Lung (tissue), 12 donors: ENCODE data around the gene SFTPD. TPM values are rescaled to one million over a fixed set of nuclear protein-coding genes. Genes with fewer than 3 reads are reported as not detected.
A peak's percentile ranks its signal among the peaks of the same experiment; 100 is the strongest.
"Not testable (repeated sequence)": the region's sequence is repeated elsewhere in the genome, so short reads cannot be mapped to it uniquely, and the experiment has no call there.

Experiments used
- ATAC-seq: fragments of 200-7000 bp; cut with Tn5 transposase; one replicate; pipeline ENCODE4 v1.9.1; 2020; ENCODE audit warnings: moderate number of reproducible peaks; ENCODE audit not compliant: insufficient read depth, low FRiP score
- DNase-seq, 3 donors: peaks; one replicate each; pipeline ENCODE4 v3.0.0-alpha.2; 2013 to 2017
- H3K27ac ChIP-seq, 2 donors: one replicate each; pipeline ENCODE4 v1.5.1; 2013; ENCODE audit warnings: mild to moderate bottlenecking in 2 of 2, moderate library complexity in 2 of 2, control low read depth in 1 of 2, inconsistent platforms in 1 of 2, low read depth in 1 of 2, low read length in 1 of 2
- H3K27me3 ChIP-seq, 3 donors: one replicate each; pipeline ENCODE4 v1.5.1; 2013; ENCODE audit warnings: low read length in 2 of 3; ENCODE audit not compliant: control insufficient read depth in 3 of 3, insufficient read depth in 3 of 3
- H3K36me3 ChIP-seq, 4 donors: one replicate each; pipeline ENCODE4 v1.5.1; 2013; ENCODE audit warnings: low read length in 4 of 4, mild to moderate bottlenecking in 1 of 4, moderate library complexity in 1 of 4; ENCODE audit not compliant: control insufficient read depth in 4 of 4, insufficient read depth in 4 of 4
- H3K4me1 ChIP-seq, 5 donors: one replicate each; pipeline ENCODE4 v1.5.1; 2013; ENCODE audit warnings: low read length in 5 of 5, mild to moderate bottlenecking in 2 of 5, moderate library complexity in 1 of 5; ENCODE audit not compliant: control insufficient read depth in 5 of 5, insufficient read depth in 5 of 5
- H3K4me3 ChIP-seq: one replicate; pipeline ENCODE4 v1.5.1; 2013; ENCODE audit warnings: mild to moderate bottlenecking, control low read depth, moderate library complexity
- H3K9ac ChIP-seq, 2 donors: one replicate each; pipeline ENCODE4 v1.5.1; 2013; ENCODE audit warnings: low read length in 2 of 2, control low read depth in 1 of 2; ENCODE audit not compliant: insufficient read depth in 1 of 2
- H3K9me3 ChIP-seq, 4 donors: one replicate each; pipeline ENCODE4 v1.5.1; 2013; ENCODE audit warnings: low read length in 3 of 4, mild to moderate bottlenecking in 1 of 4, moderate library complexity in 1 of 4; ENCODE audit not compliant: control insufficient read depth in 4 of 4, insufficient read depth in 3 of 4
- WGBS, 2 donors: extraction: QIAGEN DNeasy Blood & Tissue Kit; methylation state at CpG; one replicate each; pipeline ENCODE4 v1.1.7; 2013; 5-methylcytosine and 5-hydroxymethylcytosine counted together
- polyA plus RNA-seq, 2 donors: library from polyadenylated mRNA; stranded (reverse); fragments of 200-250 nt; gene quantifications; one replicate each; pipeline ENCODE4 v1.2.1, GENCODE V29; 2013
- total RNA-seq, 2 donors: library from RNA; depleted of rRNA in 1 of 2; stranded (reverse); fragments of >200 nt in 1 of 2; gene quantifications; one replicate each; pipeline ENCODE4 v1.2.1, GENCODE V29; 2014 to 2021
- TF ChIP-seq, protein P1 (sequence below): IDR thresholded peaks from 2 replicates; pipeline ENCODE4 v1.5.1; 2012; ENCODE audit warnings: mild to moderate bottlenecking; ENCODE audit errors: control extremely low read depth, extremely low read depth
- donor health status: control.
- donor health status: control.
- donor health status: Bipolar disorder and iron deficiency.
- donor health status: healthy.
- donor health status: DM: yes; HTN: yes; CAD: no.

The SFTPD gene
- total and polyA plus RNA-seq, 4 donors = 216 to 661 (median 635) TPM

DNA sequence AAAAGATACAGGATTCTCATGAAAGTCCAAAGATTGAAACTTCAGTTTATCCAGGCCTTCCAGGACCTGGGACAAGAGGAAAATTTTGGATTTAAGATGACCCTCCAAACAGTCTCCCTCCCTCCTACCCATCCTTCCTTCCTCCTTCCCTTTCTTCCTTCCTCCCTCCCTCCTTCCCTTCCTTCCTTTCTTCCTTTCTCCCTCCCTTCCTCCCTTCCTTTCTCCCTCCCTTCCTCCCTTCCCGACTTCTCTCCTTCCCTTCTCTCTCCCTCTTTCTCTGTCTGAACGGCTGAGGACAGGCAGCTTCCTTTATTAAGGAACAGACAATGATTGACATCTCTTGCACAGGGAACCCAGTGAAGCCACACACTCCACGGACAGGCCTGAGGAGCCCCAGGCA, 23.3 kb downstream of the SFTPD start:
- Histone ChIP-seq H3K9ac (no peak overlapping the region), H3K27me3 (no peaks in the 10 kb centered on the region), H3K9me3 (peaks cover 0 to under 1% (median 0%) of the 10 kb centered on the region in 4 donors), H3K27ac (no peak overlapping the region), H3K36me3 (peaks cover 0 to 5% (median 0%) of the 10 kb centered on the region in 4 donors), H3K4me3 (no peak overlapping the region), H3K4me1 (no peaks in the 10 kb centered on the region)
- DNase-seq (no peak), ATAC-seq (no peak)
- TF ChIP-seq, protein P1, sequence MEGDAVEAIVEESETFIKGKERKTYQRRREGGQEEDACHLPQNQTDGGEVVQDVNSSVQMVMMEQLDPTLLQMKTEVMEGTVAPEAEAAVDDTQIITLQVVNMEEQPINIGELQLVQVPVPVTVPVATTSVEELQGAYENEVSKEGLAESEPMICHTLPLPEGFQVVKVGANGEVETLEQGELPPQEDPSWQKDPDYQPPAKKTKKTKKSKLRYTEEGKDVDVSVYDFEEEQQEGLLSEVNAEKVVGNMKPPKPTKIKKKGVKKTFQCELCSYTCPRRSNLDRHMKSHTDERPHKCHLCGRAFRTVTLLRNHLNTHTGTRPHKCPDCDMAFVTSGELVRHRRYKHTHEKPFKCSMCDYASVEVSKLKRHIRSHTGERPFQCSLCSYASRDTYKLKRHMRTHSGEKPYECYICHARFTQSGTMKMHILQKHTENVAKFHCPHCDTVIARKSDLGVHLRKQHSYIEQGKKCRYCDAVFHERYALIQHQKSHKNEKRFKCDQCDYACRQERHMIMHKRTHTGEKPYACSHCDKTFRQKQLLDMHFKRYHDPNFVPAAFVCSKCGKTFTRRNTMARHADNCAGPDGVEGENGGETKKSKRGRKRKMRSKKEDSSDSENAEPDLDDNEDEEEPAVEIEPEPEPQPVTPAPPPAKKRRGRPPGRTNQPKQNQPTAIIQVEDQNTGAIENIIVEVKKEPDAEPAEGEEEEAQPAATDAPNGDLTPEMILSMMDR = no peak
- 35 to 54% methylated on average over 3 of the region's 3 CpGs for WGBS, 2 donors

DNA sequence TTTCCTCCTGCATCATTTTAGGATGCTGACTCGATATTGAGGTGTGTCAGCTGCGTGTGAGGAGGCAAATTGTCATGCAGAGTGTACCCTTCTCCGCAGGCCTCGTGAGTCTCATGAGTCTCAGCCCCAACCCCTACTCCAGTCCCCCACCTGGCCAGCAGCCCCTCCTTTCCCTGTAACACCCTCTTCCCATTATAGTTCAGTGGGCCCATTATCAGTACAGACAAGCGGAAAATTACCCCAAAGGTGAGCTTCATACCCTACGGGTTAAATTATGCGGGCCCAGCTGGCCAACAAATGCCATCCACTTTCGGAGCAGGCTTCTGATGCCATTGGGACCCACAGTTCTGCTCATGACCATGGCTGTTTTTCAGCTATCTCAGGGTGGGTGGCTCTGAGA, 25.2 kb downstream of the SFTPD start:
- TF ChIP-seq, protein P1 = no peak
- DNase-seq = no peak
- peaks cover 0 to 5% (median 0%) of the 10 kb centered on the region in 4 donors for H3K36me3 ChIP-seq
- H3K27me3 ChIP-seq = no peaks in the 10 kb centered on the region
- no peaks in the 10 kb centered on the region for H3K4me1 ChIP-seq
- ATAC-seq = no peak
- H3K9ac ChIP-seq = no peak overlapping the region
- WGBS, 2 donors = 97% methylated on average over 8 of the region's 8 CpGs
- no peaks in the 10 kb centered on the region for H3K9me3 ChIP-seq
- no peak overlapping the region for H3K27ac ChIP-seq
- H3K4me3 ChIP-seq = no peak overlapping the region

DNA sequence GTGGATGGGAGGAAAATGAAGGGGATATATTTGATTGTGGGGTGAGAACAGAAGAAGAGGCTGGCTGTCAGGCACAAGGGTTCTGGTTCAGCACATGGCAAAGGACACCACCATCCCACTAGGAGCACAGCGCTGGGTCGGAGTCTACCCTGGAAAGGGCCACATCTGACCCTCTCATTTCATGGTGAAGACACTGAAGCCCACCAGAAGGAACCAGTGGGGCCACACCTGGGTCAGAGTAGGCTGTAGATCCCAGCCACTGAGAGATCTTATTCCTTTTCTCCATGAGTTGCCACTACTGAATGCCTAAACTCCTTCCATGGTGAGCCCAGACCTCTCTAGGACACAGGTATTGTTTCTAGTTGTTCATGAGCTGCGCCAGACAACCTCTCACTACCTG, 25.8 kb downstream of the SFTPD start:
- Histone ChIP-seq H3K27ac (no peak overlapping the region), H3K9me3 (no peaks in the 10 kb centered on the region), H3K4me1 (no peaks in the 10 kb centered on the region), H3K9ac (no peak overlapping the region), H3K4me3 (no peak overlapping the region), H3K36me3 (peaks cover 0 to 5% (median 0%) of the 10 kb centered on the region in 4 donors), H3K27me3 (no peaks in the 10 kb centered on the region)
- DNase-seq (no peak), ATAC-seq (no peak)
- 80 to 100% methylated on average over 3 of the region's 3 CpGs for whole genome bisulfite sequencing, 2 donors
- TF ChIP-seq, protein P1 = no peak

DNA sequence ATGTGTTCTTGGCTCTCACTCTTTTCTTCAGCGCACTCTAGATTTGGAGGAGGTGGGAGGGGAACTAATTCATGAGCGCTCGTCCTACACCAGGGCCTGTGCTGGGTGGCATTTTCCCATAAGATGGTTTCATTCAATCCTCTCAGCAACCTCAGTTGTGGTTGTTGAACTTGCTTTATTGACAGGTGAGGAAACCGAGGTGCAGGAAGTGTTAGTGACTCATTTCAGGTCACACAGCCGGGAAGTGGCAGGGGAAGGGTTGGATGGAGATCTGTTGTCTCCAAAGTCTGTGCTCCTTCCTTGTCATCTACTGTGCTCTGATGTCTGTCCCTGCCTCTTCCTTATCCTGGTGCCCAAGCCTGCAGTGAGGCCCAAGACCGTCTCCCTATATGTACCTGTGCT, 26.9 kb downstream of the SFTPD start:
- H3K36me3 ChIP-seq, H3K9ac ChIP-seq, H3K4me1 ChIP-seq, ATAC-seq, H3K4me3 ChIP-seq, H3K9me3 ChIP-seq, H3K27me3 ChIP-seq, H3K27ac ChIP-seq, DNase-seq: not testable (repeated sequence)
- 88 to 89% methylated on average over 6 of the region's 6 CpGs for WGBS, 2 donors

DNA sequence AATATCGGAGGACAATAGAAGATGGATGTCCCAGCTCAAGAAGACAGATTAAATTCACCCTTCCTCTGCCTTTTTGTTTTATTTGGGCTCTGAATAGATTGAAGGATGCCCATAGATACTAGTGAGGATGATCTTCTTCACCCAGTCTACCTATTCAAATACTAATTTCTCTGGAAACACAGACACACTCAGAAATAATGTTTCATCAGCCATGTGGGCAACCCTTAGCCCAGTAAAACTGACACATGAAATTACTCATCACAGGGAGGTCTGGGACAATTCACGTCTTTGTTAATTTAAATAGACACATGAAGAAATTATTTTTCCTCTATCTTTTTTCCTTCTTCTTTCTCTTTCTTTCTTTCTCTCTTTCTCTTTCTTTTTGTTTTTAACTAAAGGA, 33.1 kb downstream of the SFTPD start:
- H3K36me3 ChIP-seq, H3K27me3 ChIP-seq, DNase-seq, H3K4me3 ChIP-seq, ATAC-seq, H3K4me1 ChIP-seq, H3K9ac ChIP-seq, H3K9me3 ChIP-seq, H3K27ac ChIP-seq: not testable (repeated sequence)
- WGBS, 2 donors = 92 to 98% methylated on average over 2 of the region's 2 CpGs

DNA sequence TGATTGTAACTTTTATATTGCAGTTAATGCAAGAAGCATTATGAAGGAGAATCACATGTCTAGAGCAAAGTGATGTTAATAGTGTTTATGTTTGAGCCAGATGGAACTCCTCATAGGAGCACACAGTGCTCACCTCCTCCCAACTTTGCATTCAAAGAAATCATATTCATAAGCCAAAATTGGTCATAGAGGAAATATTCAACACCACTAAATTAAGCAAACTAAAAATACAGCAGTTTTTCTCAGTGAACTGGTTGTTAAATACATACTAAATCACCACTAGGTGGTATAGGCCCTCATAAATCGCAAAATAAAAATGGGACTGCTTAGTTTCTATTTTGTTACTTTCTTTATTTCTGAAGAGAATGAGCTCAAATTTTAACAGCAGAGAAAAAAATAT, 34.4 kb downstream of the SFTPD start:
- H3K36me3 ChIP-seq, H3K27ac ChIP-seq, H3K9me3 ChIP-seq, H3K4me1 ChIP-seq, H3K4me3 ChIP-seq, H3K27me3 ChIP-seq, H3K9ac ChIP-seq, ATAC-seq: not testable (repeated sequence)
- 80 to 85% methylated on average over 1 of the region's 1 CpG for WGBS, 2 donors
- peak in 2 of 3 donors; percentile 24 to 31 for DNase-seq
